ENCODE measurements around the gene CLEC14A.

Gene CLEC14A

DNA sequence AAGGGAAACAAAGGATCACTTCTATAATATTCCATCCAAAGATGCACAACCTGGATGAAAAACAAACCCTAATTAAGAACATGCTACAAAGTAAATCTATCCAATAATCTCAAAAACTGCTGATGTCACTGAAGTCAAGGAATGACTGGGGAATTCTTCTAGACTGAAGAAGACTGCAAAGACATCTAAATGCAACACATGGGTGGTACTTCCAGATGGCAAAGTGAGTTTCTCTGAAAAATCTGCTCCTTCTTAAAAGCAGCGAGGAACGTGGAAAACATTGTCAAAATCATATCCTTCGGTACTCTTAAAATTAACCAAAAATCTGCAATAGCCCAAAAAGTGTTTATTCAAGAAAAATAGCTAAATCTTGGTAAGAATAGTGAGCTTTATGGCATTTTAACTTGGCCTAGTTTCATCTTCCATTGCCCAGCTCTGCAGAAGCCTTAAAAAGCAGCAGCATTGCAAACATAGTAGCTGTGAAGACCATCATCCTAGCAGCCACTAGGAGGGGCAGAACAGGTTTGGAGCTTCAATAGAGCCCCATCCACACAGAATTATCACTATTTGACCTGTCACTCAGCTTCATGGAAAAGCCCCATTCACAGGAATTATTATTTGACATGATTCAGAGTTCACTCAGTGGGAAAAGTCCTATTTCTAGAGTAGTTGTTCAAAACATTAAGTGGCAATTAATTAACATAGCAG lies 7.4 kb downstream of the CLEC14A start:
- no peak for DNase-seq

DNA sequence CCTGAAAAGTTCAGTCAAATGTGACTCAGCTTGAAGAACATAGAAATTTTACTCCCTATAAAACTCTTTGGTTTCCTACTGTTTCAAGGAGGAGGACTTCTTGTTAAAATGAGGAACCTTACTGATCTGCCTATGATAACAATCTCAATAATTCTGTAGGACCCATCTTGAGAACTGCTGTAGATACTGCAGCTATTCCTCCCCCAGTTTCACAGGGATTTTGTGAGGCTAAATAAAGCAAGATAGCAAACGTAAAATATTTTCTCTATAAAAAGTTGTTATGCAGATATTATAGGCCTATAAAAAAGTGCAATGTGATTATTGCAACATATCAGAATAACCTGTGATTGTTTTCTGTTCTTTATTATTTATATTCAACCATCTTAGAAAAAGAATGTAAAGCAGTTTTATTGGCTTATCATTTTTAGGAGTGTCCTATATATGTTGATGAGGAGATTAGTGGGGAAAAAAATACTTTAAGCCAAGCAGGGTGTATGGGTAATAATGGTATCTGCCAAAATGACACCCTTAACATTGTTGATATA lies 12.1 kb downstream of the CLEC14A start:
- DNase-seq, result no peak

DNA sequence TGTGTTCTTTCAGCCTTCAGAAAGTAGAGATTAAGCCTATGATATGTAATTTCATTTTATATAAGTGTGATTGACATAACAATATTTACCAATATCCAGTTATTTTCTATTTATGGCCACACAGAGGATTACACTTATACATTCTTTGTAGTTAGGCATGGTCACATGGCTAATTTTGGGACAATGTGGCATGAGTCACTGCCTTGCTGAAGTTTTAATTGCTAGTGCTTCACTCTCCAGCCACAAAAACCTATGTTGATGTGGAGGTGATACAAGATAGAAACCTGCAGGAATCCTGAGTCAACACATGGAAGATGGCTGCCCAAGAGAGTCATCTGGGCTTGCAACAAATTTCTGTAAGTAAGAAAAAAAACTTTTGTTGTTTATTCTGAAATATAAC lies 17.0 kb downstream of the CLEC14A start:
- DNase-seq, result no peak

DNA sequence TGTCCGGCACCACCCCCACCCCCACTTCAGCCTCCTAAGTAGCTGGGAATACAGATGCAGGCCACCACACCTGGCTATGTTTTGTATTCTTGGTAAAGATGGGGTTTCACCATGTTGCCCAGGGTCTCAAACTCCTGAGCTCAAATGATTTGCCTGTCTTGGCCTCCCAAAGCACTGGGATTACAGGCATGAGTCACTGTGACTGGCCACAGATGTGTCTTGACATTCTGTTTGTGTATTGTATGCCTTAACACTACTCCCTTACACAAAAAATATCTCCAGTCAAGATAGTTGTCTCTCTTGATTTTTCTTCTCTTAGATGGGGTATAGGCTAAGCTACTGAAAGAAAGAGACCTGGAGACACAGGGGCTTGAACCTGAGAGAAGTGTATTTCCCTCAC lies 17.6 kb downstream of the CLEC14A start:
- no peak for DNase-seq

DNA sequence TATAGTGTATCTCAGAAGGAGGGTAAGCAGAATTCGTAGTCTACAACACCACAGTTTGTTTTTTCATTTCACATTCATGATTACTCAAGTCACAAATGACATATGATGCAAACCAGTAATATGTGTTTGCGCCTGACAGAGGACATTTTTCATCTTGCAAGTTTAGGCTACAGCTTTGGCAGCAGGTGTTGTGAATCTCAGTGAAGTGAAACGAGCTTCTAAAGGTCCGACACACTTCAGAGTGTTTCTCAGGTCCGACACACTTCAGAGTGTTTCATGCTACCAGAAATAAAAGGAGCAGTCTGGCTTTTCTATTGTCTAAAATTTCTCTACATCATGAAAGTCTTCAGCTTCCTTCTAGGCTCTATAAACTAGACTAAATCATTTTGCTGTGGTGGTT lies 22.7 kb downstream of the CLEC14A start:
- DNase-seq, result no peak

DNA sequence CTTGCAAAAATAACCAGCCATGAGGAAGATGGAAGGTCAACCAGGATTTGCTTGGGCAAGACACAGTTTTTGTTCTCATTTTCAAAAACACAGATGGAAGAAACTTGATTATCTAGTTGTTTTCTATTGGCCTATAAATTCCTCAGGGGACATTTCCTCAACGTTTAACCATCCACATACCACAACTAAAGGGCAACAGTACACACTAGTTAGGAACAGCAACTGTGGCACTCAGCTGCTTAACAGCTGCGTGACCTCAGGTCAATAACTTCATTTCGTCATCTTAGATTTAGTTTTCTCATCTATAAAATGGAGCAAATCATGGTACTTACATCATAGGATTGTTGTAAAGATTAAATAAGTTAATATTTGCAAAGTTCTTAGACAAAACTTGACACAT lies 29.5 kb downstream of the CLEC14A start:
- no peak for DNase-seq

DNA sequence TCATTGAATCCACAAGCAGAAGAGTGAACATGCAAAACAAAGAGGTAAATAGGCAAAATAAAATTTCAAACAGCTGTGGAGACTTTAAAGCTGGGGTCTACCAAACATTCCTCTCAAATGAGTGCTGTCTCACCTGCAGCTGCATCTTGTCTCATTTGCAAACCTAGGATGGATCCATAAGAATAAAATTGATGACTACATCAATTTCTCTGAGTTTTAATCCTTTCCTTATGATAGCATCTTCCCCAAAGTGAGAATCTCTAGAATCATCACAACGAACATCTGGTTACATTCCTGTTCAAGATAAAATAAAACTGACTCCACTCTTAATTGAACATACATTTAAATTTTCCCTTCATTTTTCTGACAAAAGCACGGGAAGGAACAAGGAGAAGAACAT lies 29.9 kb downstream of the CLEC14A start:
- DNase-seq, result no peak

DNA sequence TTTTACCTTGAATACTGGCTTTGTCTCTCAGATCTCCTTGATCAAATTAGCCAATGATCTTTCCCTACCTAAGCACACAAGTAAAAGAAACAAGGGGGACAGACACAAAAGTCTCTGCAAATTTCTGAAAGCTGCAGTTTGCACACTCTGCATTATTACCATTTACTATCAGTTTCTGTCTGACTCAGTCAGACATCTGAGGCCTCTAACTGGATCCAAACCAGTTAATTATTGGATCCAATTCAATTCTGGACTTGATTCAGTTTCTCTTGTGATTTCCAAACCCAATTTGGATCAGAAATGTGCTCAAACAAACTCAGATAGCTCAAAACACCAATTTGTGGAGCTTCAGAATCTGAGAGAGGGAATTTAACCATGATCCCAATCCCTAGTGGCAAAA lies 31.6 kb downstream of the CLEC14A start:
- no peak for DNase-seq

DNA sequence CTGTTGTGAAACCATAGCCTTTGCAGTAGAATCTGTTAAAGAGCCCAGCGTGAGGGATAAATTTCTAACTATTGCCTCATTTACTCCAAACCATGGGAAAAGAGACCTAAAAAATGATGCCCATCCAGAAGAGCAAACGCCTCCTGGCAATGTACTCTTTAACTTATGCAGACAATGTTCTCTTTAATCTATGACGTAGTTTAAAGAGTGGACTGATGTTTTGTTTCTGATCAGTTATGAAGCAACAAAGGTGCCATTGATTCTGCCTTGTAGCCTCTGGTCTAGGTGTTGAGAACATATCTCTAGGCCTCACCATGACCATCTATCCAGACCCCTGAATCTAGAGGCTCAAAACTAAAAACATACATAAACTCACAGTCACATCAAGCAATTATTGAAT lies 34.8 kb downstream of the CLEC14A start:
- no peak for DNase-seq

DNA sequence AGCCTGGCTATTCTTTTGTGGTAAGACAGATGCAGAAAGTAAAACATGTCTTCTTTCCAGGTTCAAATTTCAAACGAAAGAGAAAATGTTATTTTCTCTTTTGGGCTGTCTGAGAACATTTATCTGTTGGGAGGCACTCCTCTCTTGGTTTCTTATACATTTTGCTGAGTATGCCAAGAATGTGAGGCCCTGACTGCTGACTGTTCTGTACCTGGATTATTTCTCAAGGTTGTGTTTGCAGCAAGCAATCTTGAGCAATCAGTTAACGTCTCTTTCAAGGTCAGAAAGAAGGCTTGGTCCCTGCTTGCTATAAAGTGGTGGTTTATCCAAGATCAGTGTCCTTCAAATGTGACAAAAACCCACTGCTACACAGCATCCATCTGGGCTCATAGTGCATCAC lies 38.3 kb downstream of the CLEC14A start:
- DNase-seq, result no peak

DNA sequence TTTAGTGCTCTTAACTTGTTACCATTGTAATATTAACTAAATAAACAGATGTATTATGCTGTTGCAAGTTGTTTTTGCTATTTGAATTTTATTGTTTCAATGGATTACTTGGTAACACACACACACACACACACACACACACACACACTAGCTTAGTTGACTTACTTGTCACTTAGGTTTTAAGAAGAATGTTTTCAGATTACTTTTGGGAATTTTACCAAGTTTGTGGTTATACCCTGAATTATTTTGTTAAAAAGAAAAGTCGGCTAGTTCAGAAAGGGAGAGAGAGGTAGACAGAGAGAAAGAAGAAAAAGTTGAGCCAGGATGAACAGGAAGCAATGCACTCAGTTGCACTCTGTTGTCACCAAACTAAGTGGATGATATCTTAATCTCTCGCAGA lies 42.9 kb downstream of the CLEC14A start:
- DNase-seq, result no peak

DNA sequence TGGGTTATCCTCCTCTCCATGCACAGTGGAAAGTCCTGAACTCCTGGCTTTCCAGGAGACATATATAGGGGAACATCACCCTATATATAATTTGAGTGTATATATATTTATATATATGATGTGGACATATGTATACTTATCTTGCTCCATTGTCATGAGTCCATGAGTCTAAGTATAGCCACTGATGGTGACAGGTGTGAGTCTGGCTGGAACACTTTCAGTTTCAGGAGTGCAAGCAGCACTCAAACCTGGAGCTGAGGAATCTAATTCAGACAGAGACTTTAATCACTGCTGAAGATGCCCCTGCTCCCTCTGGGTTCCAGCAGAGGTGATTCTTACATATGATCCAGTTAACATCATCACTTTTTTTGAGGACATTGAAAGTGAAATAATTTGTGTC lies 43.8 kb downstream of the CLEC14A start:
- DNase-seq, result no peak

DNA sequence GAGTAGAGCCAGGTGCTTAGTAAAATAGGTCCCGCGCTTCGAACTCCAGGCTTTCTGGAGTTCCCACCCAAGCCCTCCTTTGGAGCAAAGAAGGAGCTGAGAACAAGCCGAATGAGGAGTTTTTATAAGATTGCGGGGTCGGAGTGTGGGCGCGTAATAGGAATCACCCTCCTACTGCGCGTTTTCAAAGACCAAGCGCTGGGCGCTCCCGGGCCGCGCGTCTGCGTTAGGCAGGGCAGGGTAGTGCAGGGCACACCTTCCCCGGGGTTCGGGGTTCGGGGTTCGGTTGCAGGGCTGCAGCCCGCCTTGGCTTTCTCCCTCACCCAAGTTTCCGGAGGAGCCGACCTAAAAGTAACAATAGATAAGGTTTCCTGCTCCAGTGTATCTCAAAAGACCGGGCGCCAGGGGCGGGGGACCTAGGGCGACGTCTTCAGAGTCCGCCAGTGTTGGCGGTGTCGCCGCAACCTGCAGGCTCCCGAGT lies 44.6 kb downstream of the CLEC14A start:
- DNase-seq, result no peak

DNA sequence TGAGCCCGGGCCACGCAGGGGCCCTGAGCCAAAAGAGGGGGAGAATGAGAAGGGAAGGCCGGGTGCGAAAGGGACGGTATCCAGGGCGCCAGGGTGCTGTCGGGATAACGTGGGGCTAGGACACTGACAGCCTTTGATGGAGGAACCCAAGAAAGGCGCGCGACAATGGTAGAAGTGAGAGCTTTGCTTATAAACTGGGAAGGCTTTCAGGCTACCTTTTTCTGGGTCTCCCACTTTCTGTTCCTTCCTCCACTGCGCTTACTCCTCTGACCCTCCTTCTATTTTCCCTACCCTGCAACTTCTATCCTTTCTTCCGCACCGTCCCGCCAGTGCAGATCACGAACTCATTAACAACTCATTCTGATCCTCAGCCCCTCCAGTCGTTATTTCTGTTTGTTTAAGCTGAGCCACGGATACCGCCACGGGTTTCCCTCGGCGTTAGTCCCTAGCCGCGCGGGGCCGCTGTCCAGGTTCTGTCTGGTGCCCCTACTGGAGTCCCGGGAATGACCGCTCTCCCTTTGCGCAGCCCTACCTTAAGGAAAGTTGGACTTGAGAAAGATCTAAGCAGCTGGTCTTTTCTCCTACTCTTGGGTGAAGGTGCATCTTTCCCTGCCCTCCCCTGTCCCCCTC lies 45.2 kb downstream of the CLEC14A start:
- DNase-seq, result no peak

DNA sequence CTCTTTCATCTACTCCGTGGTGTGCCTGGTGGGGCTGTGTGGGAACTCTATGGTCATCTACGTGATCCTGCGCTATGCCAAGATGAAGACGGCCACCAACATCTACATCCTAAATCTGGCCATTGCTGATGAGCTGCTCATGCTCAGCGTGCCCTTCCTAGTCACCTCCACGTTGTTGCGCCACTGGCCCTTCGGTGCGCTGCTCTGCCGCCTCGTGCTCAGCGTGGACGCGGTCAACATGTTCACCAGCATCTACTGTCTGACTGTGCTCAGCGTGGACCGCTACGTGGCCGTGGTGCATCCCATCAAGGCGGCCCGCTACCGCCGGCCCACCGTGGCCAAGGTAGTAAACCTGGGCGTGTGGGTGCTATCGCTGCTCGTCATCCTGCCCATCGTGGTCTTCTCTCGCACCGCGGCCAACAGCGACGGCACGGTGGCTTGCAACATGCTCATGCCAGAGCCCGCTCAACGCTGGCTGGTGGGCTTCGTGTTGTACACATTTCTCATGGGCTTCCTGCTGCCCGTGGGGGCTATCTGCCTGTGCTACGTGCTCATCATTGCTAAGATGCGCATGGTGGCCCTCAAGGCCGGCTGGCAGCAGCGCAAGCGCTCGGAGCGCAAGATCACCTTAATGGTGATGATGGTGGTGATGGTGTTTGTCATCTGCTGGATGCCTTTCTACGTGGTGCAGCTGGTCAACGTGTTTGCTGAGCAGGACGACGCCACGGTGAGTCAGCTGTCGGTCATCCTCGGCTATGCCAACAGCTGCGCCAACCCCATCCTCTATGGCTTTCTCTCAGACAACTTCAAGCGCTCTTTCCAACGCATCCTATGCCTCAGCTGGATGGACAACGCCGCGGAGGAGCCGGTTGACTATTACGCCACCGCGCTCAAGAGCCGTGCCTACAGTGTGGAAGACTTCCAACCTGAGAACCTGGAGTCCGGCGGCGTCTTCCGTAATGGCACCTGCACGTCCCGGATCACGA lies 46.0 kb downstream of the CLEC14A start:
- no peak for DNase-seq

DNA sequence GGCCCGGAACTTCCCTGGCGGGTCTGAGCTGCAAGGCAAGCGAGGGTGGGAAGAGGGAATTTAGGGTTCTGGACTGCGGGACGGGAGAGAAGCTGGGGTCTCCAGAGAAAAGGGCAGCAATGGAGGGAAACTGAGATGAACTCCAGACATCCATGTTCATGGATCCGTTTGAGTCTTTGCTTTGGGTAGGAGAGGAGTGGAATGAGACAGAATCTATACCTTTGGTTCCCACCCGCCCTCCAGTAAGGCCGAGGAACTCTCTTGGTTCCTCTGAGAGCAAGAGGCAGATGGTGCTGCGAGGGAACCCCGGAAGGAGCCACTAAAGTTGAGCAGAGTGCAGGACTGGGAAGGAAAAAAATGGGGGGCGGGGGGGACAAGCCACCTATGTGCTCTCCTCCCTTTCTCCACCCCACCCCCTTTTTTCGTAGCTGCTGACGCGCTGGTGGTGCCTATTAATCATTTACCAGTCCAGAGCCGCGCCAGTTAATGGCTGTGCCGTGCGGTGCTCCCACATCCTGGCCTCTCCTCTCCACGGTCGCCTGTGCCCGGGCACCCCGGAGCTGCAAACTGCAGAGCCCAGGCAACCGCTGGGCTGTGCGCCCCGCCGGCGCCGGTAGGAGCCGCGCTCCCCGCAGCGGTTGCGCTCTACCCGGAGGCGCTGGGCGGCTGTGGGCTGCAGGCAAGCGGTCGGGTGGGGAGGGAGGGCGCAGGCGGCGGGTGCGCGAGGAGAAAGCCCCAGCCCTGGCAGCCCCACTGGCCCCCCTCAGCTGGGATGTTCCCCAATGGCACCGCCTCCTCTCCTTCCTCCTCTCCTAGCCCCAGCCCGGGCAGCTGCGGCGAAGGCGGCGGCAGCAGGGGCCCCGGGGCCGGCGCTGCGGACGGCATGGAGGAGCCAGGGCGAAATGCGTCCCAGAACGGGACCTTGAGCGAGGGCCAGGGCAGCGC lies 47.0 kb downstream of the CLEC14A start:
- no peak for DNase-seq

DNA sequence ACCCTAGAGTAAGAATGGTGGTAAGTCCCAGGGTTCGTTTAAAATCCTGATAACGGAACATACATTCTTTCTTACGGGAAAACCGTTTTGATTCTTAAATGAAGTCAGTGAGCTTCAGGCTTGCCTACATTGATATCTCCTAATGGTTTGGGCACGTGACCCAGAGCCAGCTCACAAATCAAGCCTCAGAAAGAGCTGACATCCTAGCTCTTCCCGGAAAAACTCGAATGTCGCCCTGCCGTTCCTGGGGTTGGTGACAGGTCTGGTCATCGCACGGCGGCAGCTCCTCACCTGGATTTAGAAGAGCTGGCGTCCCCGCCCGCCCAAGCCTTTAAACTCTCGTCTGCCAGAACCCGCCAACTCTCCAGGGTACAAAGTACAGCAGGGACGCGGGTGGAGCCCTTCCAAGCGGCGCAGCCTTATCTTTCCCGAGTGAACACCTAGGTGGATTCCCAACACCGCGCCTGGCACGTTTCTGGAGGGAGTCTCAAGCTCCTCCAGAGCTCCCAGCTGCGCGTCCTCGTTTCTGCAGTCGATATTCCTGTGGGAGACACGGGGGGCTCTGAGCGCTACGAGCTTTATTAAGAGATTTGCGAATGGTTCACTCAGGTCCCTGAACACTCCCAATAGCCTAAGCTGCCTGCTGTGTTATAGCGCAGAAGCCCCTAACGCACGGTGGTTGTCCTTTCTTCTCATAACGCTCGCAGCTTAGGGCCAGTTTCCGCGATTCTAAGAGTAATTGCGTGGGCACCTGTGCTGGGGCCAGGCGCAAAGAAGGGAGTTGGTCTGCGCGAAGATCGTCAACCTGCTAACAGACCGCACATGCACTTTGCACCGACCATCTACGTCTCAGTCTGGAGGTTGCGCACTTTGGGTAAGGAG lies 47.9 kb downstream of the CLEC14A start, which contains the start of gene SSTR1:
Gene SSTR1, plus strand, starts transcription at position 169 of the 882 bp plus-strand sequence. CDS start 1,486 bp downstream, outside the sequence.
- DNase-seq, result no peak

DNA sequence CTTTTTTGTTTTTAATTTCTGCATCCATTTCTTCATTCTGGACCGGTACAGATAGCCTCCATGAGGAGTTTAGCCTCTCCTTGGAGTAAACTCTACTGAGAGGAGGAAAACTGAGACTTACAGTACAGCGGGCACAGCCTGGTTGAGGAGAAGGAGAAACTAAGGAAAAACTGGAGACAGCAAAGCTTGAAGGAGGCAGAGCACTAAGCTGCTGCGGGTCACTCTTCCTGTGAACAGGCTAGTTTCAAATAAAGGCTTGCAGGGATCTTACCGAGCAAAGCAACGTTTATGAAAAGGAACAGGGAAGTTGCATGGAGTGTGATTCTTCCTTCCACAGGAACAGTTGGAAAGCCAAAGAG lies 48.5 kb downstream of the CLEC14A start:
- no peak for DNase-seq

DNA sequence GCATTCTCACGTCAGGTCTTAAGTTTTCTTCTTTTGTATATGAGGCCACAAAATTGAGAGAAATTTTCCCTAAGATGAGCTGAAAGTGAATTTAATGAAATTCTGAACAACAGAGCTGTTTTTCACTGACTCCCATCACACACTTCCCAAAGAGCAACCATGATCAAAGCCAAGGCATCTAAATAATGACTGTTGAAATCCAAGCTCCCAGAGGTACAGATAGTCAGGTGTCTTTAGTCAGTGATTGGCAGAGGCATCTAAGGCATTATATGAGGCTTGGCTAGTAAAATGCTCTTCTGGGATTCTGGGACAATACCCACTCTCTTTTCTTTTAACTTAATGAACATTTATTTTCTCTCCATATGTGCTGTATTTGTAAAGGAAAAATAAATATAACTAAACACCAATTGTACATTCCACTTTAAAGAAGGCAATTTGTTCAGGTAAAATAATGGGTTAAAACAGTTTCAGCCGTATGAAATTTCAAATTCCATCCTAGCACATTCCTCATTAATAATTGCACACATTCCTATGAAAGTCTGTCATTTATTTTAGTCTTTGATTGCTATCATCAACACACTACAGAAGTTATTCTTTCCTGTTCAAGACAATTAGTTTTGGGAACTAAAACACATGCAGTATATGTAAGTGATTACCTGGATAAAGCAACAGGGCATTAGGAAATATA lies 49.1 kb downstream of the CLEC14A start:
- no peak for DNase-seq

DNA sequence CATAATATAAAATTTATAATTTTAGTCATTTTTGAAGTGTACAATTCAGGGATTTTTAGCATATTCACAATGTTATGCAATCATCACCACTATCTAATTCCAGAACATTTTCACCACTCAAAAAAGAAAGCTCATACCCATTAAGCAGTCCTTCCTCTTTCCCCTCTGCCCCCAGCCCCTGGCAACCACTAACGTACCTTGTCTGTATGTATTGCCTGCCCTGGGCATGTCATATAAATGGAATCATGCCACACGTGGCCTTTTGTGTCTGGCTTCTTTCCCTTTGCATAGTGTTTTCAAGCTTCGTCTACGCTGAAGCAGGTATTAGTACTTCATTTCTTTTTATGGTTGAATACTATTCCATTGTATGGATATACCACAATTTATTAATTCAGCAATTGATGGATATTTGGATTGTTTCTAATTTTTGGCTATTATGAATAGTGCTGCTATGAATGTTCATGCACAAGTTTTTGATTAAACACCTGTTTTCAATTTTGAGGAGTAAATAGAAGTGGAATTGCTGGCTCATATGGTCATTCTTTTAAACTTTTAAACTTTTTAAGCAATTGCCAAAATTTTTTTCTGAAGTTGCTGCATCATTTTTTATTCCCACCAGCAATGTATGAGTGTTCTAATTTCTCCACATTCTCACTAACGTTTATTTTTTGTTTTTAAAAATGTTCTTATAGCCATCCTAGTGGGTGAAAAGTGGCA lies 49.8 kb downstream of the CLEC14A start:
- DNase-seq, result no peak
